Measurements from ENCODE around the gene NRDC.

NRDC gene

DNA sequence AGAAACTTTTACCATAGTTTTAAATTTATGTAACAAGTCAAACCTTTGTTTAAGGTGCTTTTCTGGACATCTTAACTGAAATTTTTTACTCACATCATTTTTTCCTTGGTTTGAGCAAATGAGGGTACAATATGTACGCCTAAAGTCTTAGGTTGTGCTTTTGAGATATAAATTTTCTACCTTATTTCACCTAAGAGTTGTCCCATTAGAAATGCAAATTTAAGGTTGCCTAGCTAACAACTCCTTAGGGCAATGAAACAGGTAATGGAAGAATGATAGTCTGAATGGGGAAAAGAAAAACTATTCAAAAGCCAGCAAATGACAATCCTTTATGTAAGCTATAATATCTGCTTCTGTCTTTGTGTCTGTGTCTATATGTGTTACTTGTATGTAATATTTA lies 19.6 kb downstream of the NRDC start:
- Histone ChIP-seq H3K4me1 (ENCODE audit: control insufficient read depth, insufficient read depth, low read length) (peaks cover 13% of the 10 kb centered on the region), H3K27me3 (ENCODE audit: control insufficient read depth, insufficient read depth, low read length) (no peaks in the 10 kb centered on the region), H3K9me3 (ENCODE audit: control insufficient read depth, insufficient read depth, low read length) (no peaks in the 10 kb centered on the region), H3K4me3 (ENCODE audit: low read depth, low read length) (peak overlapping the region; percentile 9), H3K9ac (ENCODE audit: low read depth, low read length) (no peak overlapping the region), H3K36me3 (ENCODE audit: control insufficient read depth, insufficient read depth, low read length) (no peaks in the 10 kb centered on the region)

DNA sequence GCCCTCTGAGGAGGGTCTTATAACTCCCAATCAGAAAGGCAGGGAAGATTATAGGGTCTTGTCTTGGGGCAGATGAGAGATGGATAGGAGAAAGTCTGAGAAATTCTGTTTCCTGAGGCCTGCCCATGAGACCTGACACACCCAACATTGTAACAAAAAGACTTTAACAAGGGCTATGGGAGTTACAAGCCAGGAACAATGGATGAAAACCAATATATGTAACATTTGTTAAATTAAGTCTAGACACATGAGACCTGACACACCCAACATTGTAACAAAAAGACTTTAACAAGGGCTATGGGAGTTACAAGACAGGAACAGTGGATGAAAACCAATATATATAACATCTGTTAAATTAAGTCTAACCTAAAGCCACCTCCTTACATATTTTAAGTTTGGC lies 21.8 kb downstream of the NRDC start:
- no peaks in the 10 kb centered on the region for H3K36me3 ChIP-seq (ENCODE audit: control insufficient read depth, insufficient read depth, low read length)
- H3K9me3 ChIP-seq (ENCODE audit: control insufficient read depth, insufficient read depth, low read length) = no peaks in the 10 kb centered on the region
- H3K4me3 ChIP-seq (ENCODE audit: low read depth, low read length) = no peak overlapping the region
- H3K9ac ChIP-seq (ENCODE audit: low read depth, low read length) = no peak overlapping the region
- peaks cover 13% of the 10 kb centered on the region for H3K4me1 ChIP-seq (ENCODE audit: control insufficient read depth, insufficient read depth, low read length)
- H3K27me3 ChIP-seq (ENCODE audit: control insufficient read depth, insufficient read depth, low read length) = no peaks in the 10 kb centered on the region

- Histone ChIP-seq H3K36me3 (ENCODE audit: control insufficient read depth, insufficient read depth, low read length) (no peaks in the 10 kb centered on the region), H3K27me3 (ENCODE audit: control insufficient read depth, insufficient read depth, low read length) (no peaks in the 10 kb centered on the region), H3K9ac (ENCODE audit: low read depth, low read length) (no peak overlapping the region), H3K4me1 (ENCODE audit: control insufficient read depth, insufficient read depth, low read length) (peaks cover 13% of the 10 kb centered on the region), H3K4me3 (ENCODE audit: low read depth, low read length) (no peak overlapping the region), H3K9me3 (ENCODE audit: control insufficient read depth, insufficient read depth, low read length) (no peaks in the 10 kb centered on the region)
Measured at GRCh38 chr1:51855624-51856023, 22.9 kb downstream of the NRDC start.

DNA sequence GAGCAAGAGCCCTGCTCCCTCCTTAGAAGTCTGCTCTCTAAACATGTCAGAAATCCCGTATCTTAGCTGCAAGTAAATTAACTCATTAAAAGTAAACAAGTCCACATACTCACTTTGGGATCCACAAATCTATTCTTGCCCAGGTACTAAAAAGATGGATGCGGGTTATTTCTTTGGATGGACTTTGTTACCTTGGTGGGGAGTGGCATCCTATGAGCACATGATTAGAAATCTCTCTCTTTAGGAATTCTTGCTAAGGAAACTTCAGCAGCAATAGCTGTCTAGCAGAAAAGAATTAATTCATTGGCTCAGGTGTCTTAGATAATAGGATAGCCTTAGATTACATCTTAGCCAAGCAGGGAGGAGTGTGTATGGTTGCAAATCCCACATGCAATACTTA lies 25.2 kb downstream of the NRDC start:
- Histone ChIP-seq H3K4me3 (ENCODE audit: low read depth, low read length) (no peak overlapping the region), H3K4me1 (ENCODE audit: control insufficient read depth, insufficient read depth, low read length) (peaks cover 6% of the 10 kb centered on the region), H3K36me3 (ENCODE audit: control insufficient read depth, insufficient read depth, low read length) (no peaks in the 10 kb centered on the region), H3K9me3 (ENCODE audit: control insufficient read depth, insufficient read depth, low read length) (no peaks in the 10 kb centered on the region), H3K27me3 (ENCODE audit: control insufficient read depth, insufficient read depth, low read length) (no peaks in the 10 kb centered on the region), H3K9ac (ENCODE audit: low read depth, low read length) (no peak overlapping the region)

- H3K9me3 ChIP-seq (ENCODE audit: control insufficient read depth, insufficient read depth, low read length) = no peaks in the 10 kb centered on the region
- no peaks in the 10 kb centered on the region for H3K27me3 ChIP-seq (ENCODE audit: control insufficient read depth, insufficient read depth, low read length)
- peaks cover 3% of the 10 kb centered on the region for H3K36me3 ChIP-seq (ENCODE audit: control insufficient read depth, insufficient read depth, low read length)
- no peaks in the 10 kb centered on the region for H3K4me1 ChIP-seq (ENCODE audit: control insufficient read depth, insufficient read depth, low read length)
- H3K9ac ChIP-seq (ENCODE audit: low read depth, low read length) = no peak overlapping the region
- H3K4me3 ChIP-seq (ENCODE audit: low read depth, low read length) = no peak overlapping the region
Measured at GRCh38 chr1:51851882-51852396, 26.6 kb downstream of the NRDC start.

- Histone ChIP-seq H3K9ac (ENCODE audit: low read depth, low read length) (no peak overlapping the region), H3K27me3 (ENCODE audit: control insufficient read depth, insufficient read depth, low read length) (no peaks in the 10 kb centered on the region), H3K4me1 (ENCODE audit: control insufficient read depth, insufficient read depth, low read length) (no peaks in the 10 kb centered on the region), H3K9me3 (ENCODE audit: control insufficient read depth, insufficient read depth, low read length) (no peaks in the 10 kb centered on the region), H3K36me3 (ENCODE audit: control insufficient read depth, insufficient read depth, low read length) (peaks cover 3% of the 10 kb centered on the region), H3K4me3 (ENCODE audit: low read depth, low read length) (no peak overlapping the region)
Measured at GRCh38 chr1:51850420-51851223, 27.9 kb downstream of the NRDC start.

DNA sequence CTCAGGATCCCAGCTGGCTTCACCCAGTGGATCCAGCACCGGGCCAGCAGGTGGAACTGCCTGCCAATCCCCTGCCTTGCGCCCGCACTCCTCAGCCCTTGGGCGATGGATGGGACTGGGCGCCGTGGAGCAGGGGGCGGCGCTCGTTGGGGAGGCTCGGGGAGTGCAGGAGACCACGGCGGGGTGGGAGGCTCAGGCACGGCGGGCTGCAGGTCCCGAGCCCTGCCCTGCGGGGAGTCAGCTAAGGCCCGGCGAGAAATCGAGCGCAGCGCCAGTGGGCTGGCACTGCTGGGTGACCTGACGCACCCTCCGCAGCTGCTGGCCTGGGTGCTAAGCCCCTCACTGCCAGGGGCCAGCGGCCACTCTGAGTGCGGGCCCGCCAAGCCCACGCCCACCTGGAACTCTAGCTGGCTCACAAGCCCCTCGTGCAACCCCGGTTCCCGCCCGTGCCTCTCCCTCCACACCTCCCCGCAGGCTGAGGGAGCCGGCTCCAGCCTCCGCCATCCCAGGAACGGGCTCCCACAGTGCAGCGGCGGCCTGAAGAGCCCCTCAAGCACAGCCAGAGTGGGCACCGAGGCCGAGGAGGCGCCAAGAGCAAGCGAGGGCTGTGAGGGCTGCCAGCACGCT lies 31.1 kb downstream of the NRDC start:
- Histone ChIP-seq H3K9me3 (ENCODE audit: control insufficient read depth, insufficient read depth, low read length) (no peaks in the 10 kb centered on the region), H3K36me3 (ENCODE audit: control insufficient read depth, insufficient read depth, low read length) (peaks cover 3% of the 10 kb centered on the region), H3K4me1 (ENCODE audit: control insufficient read depth, insufficient read depth, low read length) (peaks cover 12% of the 10 kb centered on the region), H3K27me3 (ENCODE audit: control insufficient read depth, insufficient read depth, low read length) (no peaks in the 10 kb centered on the region), H3K4me3 (ENCODE audit: low read depth, low read length) (no peak overlapping the region), H3K9ac (ENCODE audit: low read depth, low read length) (no peak overlapping the region)

- H3K9me3 ChIP-seq (ENCODE audit: control insufficient read depth, insufficient read depth, low read length) = no peaks in the 10 kb centered on the region
- H3K36me3 ChIP-seq (ENCODE audit: control insufficient read depth, insufficient read depth, low read length) = peaks cover 3% of the 10 kb centered on the region
- no peaks in the 10 kb centered on the region for H3K27me3 ChIP-seq (ENCODE audit: control insufficient read depth, insufficient read depth, low read length)
- H3K4me3 ChIP-seq (ENCODE audit: low read depth, low read length) = no peak overlapping the region
- H3K4me1 ChIP-seq (ENCODE audit: control insufficient read depth, insufficient read depth, low read length) = peaks cover 12% of the 10 kb centered on the region
- H3K9ac ChIP-seq (ENCODE audit: low read depth, low read length) = no peak overlapping the region
Measured at GRCh38 chr1:51843948-51844347, 34.6 kb downstream of the NRDC start.

DNA sequence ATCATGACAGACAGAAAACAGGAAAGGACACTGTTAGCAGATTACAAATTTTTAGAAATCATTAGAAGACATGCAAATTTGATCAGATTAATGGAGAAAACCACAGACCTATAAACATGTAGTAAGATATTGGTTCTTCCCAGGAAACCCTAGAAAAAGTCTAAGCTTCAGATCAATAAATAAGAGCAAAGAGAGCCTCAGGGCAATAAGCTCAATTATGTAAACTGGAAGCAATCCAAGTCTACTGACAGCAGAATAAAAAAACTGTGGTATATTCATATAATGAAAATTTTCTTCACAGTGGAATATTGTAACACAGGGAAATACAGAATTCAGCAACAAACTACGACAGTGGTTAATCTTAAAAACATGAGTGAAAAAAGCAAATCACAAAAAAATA lies 36.3 kb downstream of the NRDC start:
- H3K4me1 ChIP-seq (ENCODE audit: control insufficient read depth, insufficient read depth, low read length) = peaks cover 12% of the 10 kb centered on the region
- no peak overlapping the region for H3K9ac ChIP-seq (ENCODE audit: low read depth, low read length)
- H3K4me3 ChIP-seq (ENCODE audit: low read depth, low read length) = no peak overlapping the region

GRCh38 chr1:51840743-51841461 lies 37.6 kb downstream of the NRDC start:
- Histone ChIP-seq H3K36me3 (ENCODE audit: control insufficient read depth, insufficient read depth, low read length) (peaks cover 2% of the 10 kb centered on the region), H3K4me3 (ENCODE audit: low read depth, low read length) (no peak overlapping the region), H3K4me1 (ENCODE audit: control insufficient read depth, insufficient read depth, low read length) (peaks cover 12% of the 10 kb centered on the region), H3K9me3 (ENCODE audit: control insufficient read depth, insufficient read depth, low read length) (no peaks in the 10 kb centered on the region), H3K9ac (ENCODE audit: low read depth, low read length) (no peak overlapping the region), H3K27me3 (ENCODE audit: control insufficient read depth, insufficient read depth, low read length) (no peaks in the 10 kb centered on the region)

More for the DNA sequence above, 36.3 kb downstream of the NRDC start:
- H3K36me3 ChIP-seq (ENCODE audit: control insufficient read depth, insufficient read depth, low read length) = peaks cover 2% of the 10 kb centered on the region
- no peaks in the 10 kb centered on the region for H3K27me3 ChIP-seq (ENCODE audit: control insufficient read depth, insufficient read depth, low read length)
- no peaks in the 10 kb centered on the region for H3K9me3 ChIP-seq (ENCODE audit: control insufficient read depth, insufficient read depth, low read length)

DNA sequence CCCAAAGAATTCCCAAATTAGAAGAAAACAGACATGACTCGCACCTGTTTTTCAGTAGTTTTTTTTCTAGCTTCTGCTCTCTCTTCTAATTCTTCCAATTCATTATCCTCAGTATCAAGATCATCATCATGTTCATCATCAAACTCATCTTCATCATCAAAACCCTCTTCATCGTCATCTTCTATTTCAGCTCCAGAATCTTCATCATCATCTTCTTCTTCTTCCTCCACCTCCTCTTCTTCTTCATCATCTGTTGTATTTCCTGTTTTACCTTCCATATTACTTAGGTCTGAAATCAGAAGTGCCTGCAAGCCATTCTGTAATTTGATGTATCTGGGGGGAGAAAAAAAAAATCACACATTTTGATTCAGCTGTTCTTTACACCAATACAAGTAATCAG lies 38.3 kb downstream of the NRDC start:
- Histone ChIP-seq H3K4me1 (ENCODE audit: control insufficient read depth, insufficient read depth, low read length) (peaks cover 12% of the 10 kb centered on the region), H3K9me3 (ENCODE audit: control insufficient read depth, insufficient read depth, low read length) (no peaks in the 10 kb centered on the region), H3K27me3 (ENCODE audit: control insufficient read depth, insufficient read depth, low read length) (no peaks in the 10 kb centered on the region), H3K36me3 (ENCODE audit: control insufficient read depth, insufficient read depth, low read length) (peaks cover 2% of the 10 kb centered on the region), H3K4me3 (ENCODE audit: low read depth, low read length) (no peak overlapping the region), H3K9ac (ENCODE audit: low read depth, low read length) (no peak overlapping the region)

Data from iPS-15b (cell line).